HepG2 (cell line): ENCODE measurements around the gene CFAP100. TPM values are rescaled to one million over a fixed set of nuclear protein-coding genes. Genes with fewer than 3 reads are reported as not detected.

Experiments
- ATAC-seq: fragments of 200-7000 bp; cut with Tn5 transposase; 3 replicates; pipeline ENCODE4 v1.9.1; 2020; ENCODE audit warnings: mild to moderate bottlenecking, moderate library complexity
- BruUV-seq: library from RNA; stranded (reverse); fragments of 400-500 nt; replicated peaks from 2 replicates; lab custom pipeline; 2021; lab: Mats Ljungman, UMichigan
- CTCF ChIA-PET: fragments of 300-600 bp; formaldehyde crosslinking; extraction: SDS; loops from one replicate; lab custom pipeline; 2021; ENCODE audit warnings: low total read pairs, inconsistent platforms, low intra/inter-chr PET ratio; lab: Yijun Ruan, JAX
- POLR2A ChIA-PET: fragments of 350-600 bp; sonication (Branson Sonifier 250); formaldehyde crosslinking; loops from one replicate; lab custom pipeline; 2020; ENCODE audit warnings: antibody characterized with exemption, inconsistent platforms; lab: Yijun Ruan, JAX
- DNase-seq: peaks from one replicate; pipeline ENCODE4 v3.0.0-alpha.2; 2015; ENCODE audit warnings: low spot score
- FAIRE-seq: peaks from 3 replicates; lab custom pipeline; 2011; peaks lifted over from hg19 to GRCh38; lab: Jason Lieb, UNC
- H2AFZ ChIP-seq: one replicate; pipeline ENCODE4 v1.6.1; 2011; ENCODE audit warnings: low read length, inconsistent platforms
- H3K27ac ChIP-seq: fragments of 300-600 bp; 3 replicates; pipeline ENCODE4 v1.8.0; 2011; ENCODE audit warnings: mixed run types, mild to moderate bottlenecking, mixed read lengths, low read length, inconsistent platforms; ENCODE audit not compliant: insufficient read depth; ENCODE audit errors: extremely low read length
- H3K27me3 ChIP-seq, 2 experiments: fragments of 200-600 bp in 1 of 2; 2 replicates in 1 of 2; 3 replicates in 1 of 2; pipeline versions ENCODE4 v1.6.0 to v1.8.0; 2011; ENCODE audit warnings: low read length in 2 of 2, mild to moderate bottlenecking in 2 of 2, moderate library complexity in 2 of 2, inconsistent platforms in 1 of 2; ENCODE audit not compliant: insufficient read depth in 2 of 2, control insufficient read depth in 1 of 2
- H3K36me3 ChIP-seq, 2 experiments: fragments of 200-600 bp in 1 of 2; replicated peaks in 1 of 2; 2 replicates in 1 of 2; 3 replicates in 1 of 2; pipeline versions ENCODE4 v1.5.1 to v1.8.0; 2011; ENCODE audit warnings: low read length in 2 of 2, inconsistent platforms in 1 of 2; ENCODE audit not compliant: insufficient read depth in 2 of 2, control insufficient read depth in 1 of 2
- H3K4me1 ChIP-seq: 2 replicates; pipeline ENCODE4 v1.5.1; 2012; ENCODE audit warnings: low read length, inconsistent platforms; ENCODE audit not compliant: insufficient read depth
- H3K4me2 ChIP-seq: 2 replicates; pipeline ENCODE4 v1.6.0; 2011; ENCODE audit warnings: low read depth, low read length, inconsistent platforms
- H3K4me3 ChIP-seq, 3 experiments: fragments of 200-600 bp in 1 of 3; sonication (generic), shearing (Covaris generic) in 1 of 3; replicated peaks in 1 of 3; 2 replicates each; pipeline ENCODE4 v1.5.1; 2011 to 2016; ENCODE audit warnings: low read length in 3 of 3, inconsistent platforms in 2 of 3, low read depth in 2 of 3, mild to moderate bottlenecking in 2 of 3, control low read depth in 1 of 3, mixed read lengths in 1 of 3; ENCODE audit not compliant: insufficient read depth in 1 of 3
- H3K79me2 ChIP-seq: one replicate; pipeline ENCODE4 v1.6.1; 2011; ENCODE audit warnings: low read length, inconsistent platforms; ENCODE audit not compliant: insufficient read depth
- H3K9ac ChIP-seq: 2 replicates; pipeline ENCODE4 v1.6.0; 2011; ENCODE audit warnings: mild to moderate bottlenecking, low read depth, low read length, inconsistent platforms; ENCODE audit not compliant: insufficient read depth
- H3K9me3 ChIP-seq: 2 replicates; pipeline ENCODE4 v1.5.1; 2012; ENCODE audit warnings: mild to moderate bottlenecking, low read length
- H4K20me1 ChIP-seq: 2 replicates; pipeline ENCODE4 v1.6.0; 2011; ENCODE audit warnings: inconsistent platforms, mild to moderate bottlenecking, low read length, moderate library complexity; ENCODE audit not compliant: insufficient read depth
- SSRP1 ChIP-seq: IDR thresholded peaks from 2 replicates; pipeline ENCODE4 v1.6.1; 2016; ENCODE audit warnings: control low read depth
- TEAD3 ChIP-seq: optimal IDR thresholded peaks from 2 replicates; pipeline ENCODE3; 2016; ENCODE audit warnings: borderline replicate concordance
- THYN1 ChIP-seq: sonication (generic); formaldehyde crosslinking; IDR thresholded peaks from 2 replicates; pipeline ENCODE4 v1.8.1; 2023; ENCODE audit warnings: low read depth, mild to moderate bottlenecking, moderate library complexity, missing genetic modification reagents, borderline replicate concordance
- ZNF567 ChIP-seq: sonication (generic); formaldehyde crosslinking; IDR thresholded peaks from 2 replicates; pipeline ENCODE4 v1.8.1; 2023; ENCODE audit warnings: mild to moderate bottlenecking, missing genetic modification reagents, borderline replicate concordance
- ZNF850 ChIP-seq: sonication (generic); formaldehyde crosslinking; conservative IDR thresholded peaks from 2 replicates; pipeline ENCODE4 v1.9.0; 2021; ENCODE audit warnings: mild to moderate bottlenecking, missing genetic modification reagents
- WGBS: methylation state at CpG from one replicate; pipeline ENCODE4 v1.1.6; 2017; ENCODE audit warnings: low lambda C conversion rate; 5-methylcytosine and 5-hydroxymethylcytosine counted together
- in situ Hi-C: cut with HindIII; loops from 2 replicates; pipeline ENCODE4 v1.10.0; 2017; ENCODE audit warnings: low pct_unique_long_range_greater_than_20kb; ENCODE audit not compliant: extremely low pct_ligation_motif_present
- intact Hi-C: fragments of 100-400 bp; cut with micrococcal nuclease; formaldehyde crosslinking; loops from one replicate; pipeline ENCODE4 v1.10.0; 2022; ENCODE audit not compliant: unreplicated experiment
- polyA plus RNA-seq, 8 experiments: library from polyadenylated mRNA; depleted of rRNA in 3 of 8; stranded (reverse) in 7 of 8; unstranded in 1 of 8; fragments of >200 nt; fragmentation: Illumina TruSeq in 4 of 8; extraction: Trizol in 4 of 8; gene quantifications; 2 replicates each; pipeline versions ENCODE4 v1.2.1 to v1.2.3, GENCODE V29; 2011 to 2016; ENCODE audit warnings: low read depth in 4 of 8, missing spikeins in 1 of 8, mixed read lengths in 1 of 8; ENCODE audit not compliant: insufficient read depth in 1 of 8
- total RNA-seq, 5 experiments: library from RNA; depleted of rRNA; stranded (reverse); fragments of >200 nt; fragmentation: Illumina TruSeq; extraction: Trizol; gene quantifications; 2 replicates each; pipeline ENCODE4 v1.2.3, GENCODE V29; 2016; ENCODE audit warnings: low read depth in 1 of 5
- TF ChIP-seq, protein P1 (sequence below): sonication (generic); formaldehyde crosslinking; IDR thresholded peaks from 2 replicates; pipeline ENCODE4 v1.5.0; 2020; ENCODE audit warnings: missing genetic modification reagents
- TF ChIP-seq, protein P2 (sequence below): sonication (generic); formaldehyde crosslinking; IDR thresholded peaks from 2 replicates; pipeline ENCODE4 v1.5.1; 2020; ENCODE audit warnings: mild to moderate bottlenecking, missing genetic modification reagents
- TF ChIP-seq, protein P3 (sequence below): sonication (generic); formaldehyde crosslinking; IDR thresholded peaks from 2 replicates; pipeline ENCODE4 v1.8.0; 2022; ENCODE audit warnings: mild to moderate bottlenecking, missing genetic modification reagents, moderate library complexity

Gene CFAP100
- total and polyA plus RNA-seq, 2 of the 13 experiments (the other 11 are each of a cell fraction or from before 2014, with no cell fraction given): 0.32 TPM; not detected in 1

DNA sequence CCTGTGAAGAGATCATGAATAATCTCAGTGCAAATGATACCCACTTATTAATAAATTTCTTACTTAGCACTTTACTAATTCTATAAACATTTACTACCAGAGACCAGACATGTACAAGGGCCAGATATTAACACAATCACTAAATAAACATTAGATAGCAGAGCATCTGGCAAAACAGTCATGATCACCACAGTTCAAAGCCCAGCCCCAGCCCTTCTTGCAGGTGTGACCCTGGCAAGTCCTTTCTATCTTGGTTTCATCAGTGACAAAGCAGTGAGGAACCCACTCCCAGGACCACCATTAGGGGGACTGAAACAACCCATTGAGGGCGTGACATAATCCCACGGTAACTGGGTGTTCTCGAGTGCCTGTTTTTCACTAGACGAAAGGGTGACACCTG lies 69.4 kb downstream of the CFAP100 start:
- BruUV-seq: no TSS peak
- 90% methylated on average over 4 of the region's 4 CpGs for WGBS
- CTCF ChIA-PET: no interaction called here
- Histone ChIP-seq H3K4me3 (no peak overlapping the region), H3K27me3 (no peaks in the 10 kb centered on the region), H3K4me1 (peaks cover 50% of the 10 kb centered on the region), H3K36me3 (peaks cover 36 to 92% of the 10 kb centered on the region in 2 experiments), H2AFZ (no peak overlapping the region), H3K27ac (peak overlapping the region; percentile 58), H3K9me3 (no peaks in the 10 kb centered on the region), H3K4me2 (no peak overlapping the region), H3K79me2 (peaks cover 32% of the 10 kb centered on the region), H4K20me1 (peaks cover 19% of the 10 kb centered on the region; the same call in 1 of the 2 replicates), H3K9ac (no peak overlapping the region)
- FAIRE-seq (no peak), DNase-seq (no peak), ATAC-seq (no peak)
- POLR2A ChIA-PET: no interaction called here
- intact Hi-C loops (no loop called here), in situ Hi-C loops (no loop called here)
- no peak for TF ChIP-seq THYN1 (CRISPR knock-in tag)
- peak; percentile 14 for TF ChIP-seq TEAD3
- no peak for TF ChIP-seq ZNF850 (CRISPR knock-in tag)
- no peak for TF ChIP-seq ZNF567 (CRISPR knock-in tag)
- TF ChIP-seq, protein P1, sequence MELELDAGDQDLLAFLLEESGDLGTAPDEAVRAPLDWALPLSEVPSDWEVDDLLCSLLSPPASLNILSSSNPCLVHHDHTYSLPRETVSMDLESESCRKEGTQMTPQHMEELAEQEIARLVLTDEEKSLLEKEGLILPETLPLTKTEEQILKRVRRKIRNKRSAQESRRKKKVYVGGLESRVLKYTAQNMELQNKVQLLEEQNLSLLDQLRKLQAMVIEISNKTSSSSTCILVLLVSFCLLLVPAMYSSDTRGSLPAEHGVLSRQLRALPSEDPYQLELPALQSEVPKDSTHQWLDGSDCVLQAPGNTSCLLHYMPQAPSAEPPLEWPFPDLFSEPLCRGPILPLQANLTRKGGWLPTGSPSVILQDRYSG (CRISPR knock-in tag): no peak
- TF ChIP-seq SSRP1 (CRISPR knock-in tag): no peak
- TF ChIP-seq, protein P2, sequence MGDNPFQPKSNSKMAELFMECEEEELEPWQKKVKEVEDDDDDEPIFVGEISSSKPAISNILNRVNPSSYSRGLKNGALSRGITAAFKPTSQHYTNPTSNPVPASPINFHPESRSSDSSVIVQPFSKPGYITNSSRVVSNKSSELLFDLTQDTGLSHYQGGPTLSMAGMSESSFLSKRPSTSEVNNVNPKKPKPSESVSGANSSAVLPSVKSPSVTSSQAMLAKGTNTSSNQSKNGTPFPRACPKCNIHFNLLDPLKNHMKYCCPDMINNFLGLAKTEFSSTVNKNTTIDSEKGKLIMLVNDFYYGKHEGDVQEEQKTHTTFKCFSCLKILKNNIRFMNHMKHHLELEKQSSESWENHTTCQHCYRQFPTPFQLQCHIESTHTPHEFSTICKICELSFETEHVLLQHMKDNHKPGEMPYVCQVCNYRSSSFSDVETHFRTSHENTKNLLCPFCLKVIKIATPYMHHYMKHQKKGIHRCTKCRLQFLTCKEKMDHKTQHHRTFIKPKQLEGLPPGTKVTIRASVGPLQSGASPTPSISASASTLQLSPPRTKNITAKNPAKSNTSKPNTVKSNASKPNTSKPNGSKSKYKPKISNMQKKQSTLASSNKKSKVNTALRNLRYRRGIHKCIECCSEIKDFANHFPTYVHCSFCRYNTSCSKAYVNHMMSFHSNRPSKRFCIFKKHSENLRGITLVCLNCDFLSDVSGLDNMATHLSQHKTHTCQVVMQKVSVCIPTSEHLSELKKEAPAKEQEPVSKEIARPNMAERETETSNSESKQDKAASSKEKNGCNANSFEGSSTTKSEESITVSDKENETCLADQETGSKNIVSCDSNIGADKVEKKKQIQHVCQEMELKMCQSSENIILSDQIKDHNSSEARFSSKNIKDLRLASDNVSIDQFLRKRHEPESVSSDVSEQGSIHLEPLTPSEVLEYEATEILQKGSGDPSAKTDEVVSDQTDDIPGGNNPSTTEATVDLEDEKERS: no peak
- TF ChIP-seq, protein P3, sequence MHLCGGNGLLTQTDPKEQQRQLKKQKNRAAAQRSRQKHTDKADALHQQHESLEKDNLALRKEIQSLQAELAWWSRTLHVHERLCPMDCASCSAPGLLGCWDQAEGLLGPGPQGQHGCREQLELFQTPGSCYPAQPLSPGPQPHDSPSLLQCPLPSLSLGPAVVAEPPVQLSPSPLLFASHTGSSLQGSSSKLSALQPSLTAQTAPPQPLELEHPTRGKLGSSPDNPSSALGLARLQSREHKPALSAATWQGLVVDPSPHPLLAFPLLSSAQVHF (CRISPR knock-in tag): no peak
